Endothelial cell of umbilical vein (primary cell): Measurements from ENCODE around the gene VPS54. TPM values are rescaled to one million over a fixed set of nuclear protein-coding genes. Genes with fewer than 3 reads are reported as not detected.
"Not testable (repeated sequence)": the region's sequence is repeated elsewhere in the genome, so short reads cannot be mapped to it uniquely, and the experiment has no call there.

Experiments used
- BruUV-seq: library from RNA; stranded (reverse); fragments of 400-500 nt; replicated peaks from 2 replicates; lab custom pipeline; 2021; lab: Mats Ljungman, UMichigan
- CTCF ChIA-PET: fragments of 300-600, 350-600 bp; sonication (Branson Sonifier 250); formaldehyde crosslinking; loops from one replicate; lab custom pipeline; 2021; ENCODE audit warnings: antibody characterized with exemption, inconsistent platforms; lab: Charles Lee
- POLR2A ChIA-PET: fragments of 300-600, 350-600 bp; sonication (Branson Sonifier 250); formaldehyde crosslinking; loops from one replicate; lab custom pipeline; 2021; ENCODE audit warnings: antibody characterized with exemption, inconsistent platforms; lab: Charles Lee
- DNase-seq: peaks from one replicate; pipeline ENCODE4 v3.0.0-alpha.2; 2011; ENCODE audit warnings: low read depth, low spot score
- FAIRE-seq: peaks from 2 replicates; lab custom pipeline; 2011; peaks lifted over from hg19 to GRCh38; lab: Jason Lieb, UNC
- H2AFZ ChIP-seq: 2 replicates; pipeline ENCODE4 v1.6.0; 2012; ENCODE audit warnings: low read depth, low read length, control low read depth, inconsistent platforms
- H3K27ac ChIP-seq: 2 replicates; pipeline ENCODE4 v1.5.1; 2011; ENCODE audit warnings: low read depth, mild to moderate bottlenecking, control low read depth, low read length, moderate library complexity; ENCODE audit not compliant: insufficient read depth
- H3K27me3 ChIP-seq, 2 experiments: 2 replicates each; pipeline versions ENCODE4 v1.6.0 to v1.6.1; 2011; ENCODE audit warnings: low read length in 2 of 2, mixed read lengths in 1 of 2; ENCODE audit not compliant: control insufficient read depth in 2 of 2, insufficient read depth in 2 of 2
- H3K36me3 ChIP-seq, 2 experiments: 2 replicates in 1 of 2; 3 replicates in 1 of 2; pipeline ENCODE4 v1.5.1; 2011; ENCODE audit warnings: low read length in 2 of 2, mild to moderate bottlenecking in 1 of 2, moderate library complexity in 1 of 2; ENCODE audit not compliant: control insufficient read depth in 2 of 2, insufficient read depth in 2 of 2; ENCODE audit errors: extremely low read depth in 1 of 2
- H3K4me1 ChIP-seq: 3 replicates; pipeline ENCODE4 v1.5.1; 2011; ENCODE audit warnings: mild to moderate bottlenecking, low read length; ENCODE audit not compliant: control insufficient read depth, insufficient read depth; ENCODE audit errors: extremely low read depth
- H3K4me2 ChIP-seq: 2 replicates; pipeline ENCODE4 v1.6.1; 2011; ENCODE audit warnings: low read length, control low read depth, mixed read lengths; ENCODE audit not compliant: insufficient read depth
- H3K4me3 ChIP-seq, 3 experiments: fragments of 200-600 bp in 1 of 3; sonication (generic), shearing (Covaris generic) in 1 of 3; replicated peaks in 1 of 3; 2 replicates each; pipeline ENCODE4 v1.5.1; 2011 to 2016; ENCODE audit warnings: control low read depth in 3 of 3, low read length in 3 of 3, mild to moderate bottlenecking in 2 of 3, inconsistent platforms in 1 of 3, low read depth in 1 of 3, moderate library complexity in 1 of 3; ENCODE audit not compliant: insufficient read depth in 1 of 3
- H3K79me2 ChIP-seq: 2 replicates; pipeline ENCODE4 v1.6.0; 2012; ENCODE audit warnings: low read length, inconsistent platforms; ENCODE audit not compliant: control insufficient read depth, insufficient read depth
- H3K9ac ChIP-seq: replicated peaks from 2 replicates; pipeline ENCODE3; 2011; ENCODE audit warnings: low read length, control low read depth; ENCODE audit not compliant: insufficient read depth; ENCODE audit errors: extremely low read depth
- H3K9me1 ChIP-seq: replicated peaks from 3 replicates; pipeline ENCODE4 v1.6.0; 2011; ENCODE audit warnings: mild to moderate bottlenecking, low read length; ENCODE audit not compliant: control insufficient read depth, insufficient read depth; ENCODE audit errors: extremely low read depth
- H3K9me3 ChIP-seq: replicated peaks from 2 replicates; pipeline ENCODE4 v1.5.1; 2012; ENCODE audit warnings: low read length, inconsistent platforms; ENCODE audit not compliant: control insufficient read depth, insufficient read depth
- H4K20me1 ChIP-seq: replicated peaks from 2 replicates; pipeline ENCODE3; 2011; ENCODE audit warnings: mild to moderate bottlenecking, low read length; ENCODE audit not compliant: control insufficient read depth, insufficient read depth; ENCODE audit errors: extremely low read depth
- EZH2 ChIP-seq: IDR thresholded peaks from 2 replicates; pipeline ENCODE4 v1.6.1; 2012; ENCODE audit warnings: borderline replicate concordance, low read depth, mild to moderate bottlenecking, moderate library complexity, low read length, inconsistent platforms; ENCODE audit not compliant: severe bottlenecking
- FOS ChIP-seq: IDR thresholded peaks from 2 replicates; pipeline ENCODE4 v1.6.1; 2011; ENCODE audit warnings: mild to moderate bottlenecking, low read length, moderate library complexity, borderline replicate concordance; ENCODE audit not compliant: insufficient read depth
- GATA2 ChIP-seq: IDR thresholded peaks from 2 replicates; pipeline ENCODE4 v1.7.0; 2011; ENCODE audit warnings: low read depth, mild to moderate bottlenecking, moderate library complexity, mixed read lengths, low read length; ENCODE audit not compliant: insufficient read length, insufficient read depth
- JUN ChIP-seq: IDR thresholded peaks from 2 replicates; pipeline ENCODE4 v1.6.1; 2011; ENCODE audit warnings: borderline replicate concordance, low read depth; ENCODE audit not compliant: insufficient read length, insufficient read depth
- MYC ChIP-seq: IDR thresholded peaks from one replicate; pipeline ENCODE4 v1.6.1; 2011; ENCODE audit warnings: mild to moderate bottlenecking, low read depth, low read length
- POLR2A ChIP-seq: IDR thresholded peaks from 2 replicates; pipeline ENCODE4 v1.6.1; 2012; ENCODE audit warnings: low read depth, mild to moderate bottlenecking, control low read depth, low read length
- POLR2AphosphoS5 ChIP-seq: IDR thresholded peaks from 2 replicates; pipeline ENCODE4 v1.6.1; 2012; ENCODE audit warnings: low read depth, mild to moderate bottlenecking, control low read depth, low read length, moderate library complexity; ENCODE audit not compliant: insufficient read depth
- dilution Hi-C: fragments of 300-500 bp; cut with MboI; formaldehyde crosslinking; loops from one replicate; pipeline ENCODE4 v1.15.0; 2019; ENCODE audit warnings: low sequenced_read_pairs; ENCODE audit not compliant: extremely low pct_ligation_motif_present
- intact Hi-C: fragments of 100-400 bp; cut with micrococcal nuclease; formaldehyde crosslinking; loops from one replicate; pipeline ENCODE4 v1.10.0; 2022
- polyA plus RNA-seq, 4 experiments: library from polyadenylated mRNA; depleted of rRNA in 3 of 4; stranded (reverse) in 3 of 4; unstranded in 1 of 4; fragments of >200 nt; gene quantifications; 2 replicates each; pipeline versions ENCODE4 v1.2.1 to v1.2.3, GENCODE V29; 2011 to 2012; ENCODE audit warnings: missing spikeins in 1 of 4
- total RNA-seq: library from RNA; stranded (reverse); gene quantifications from 2 replicates; pipeline ENCODE4 v1.2.3, GENCODE V29; 2021
- TF ChIP-seq, protein P1 (sequence below), 2 donors: IDR thresholded peaks; 1 replicate in 1 of 2; 2 replicates in 1 of 2; pipeline ENCODE4 v1.5.1; 2011; ENCODE audit warnings: low read length in 2 of 2, mild to moderate bottlenecking in 2 of 2, moderate library complexity in 2 of 2, control low read depth in 1 of 2, inconsistent platforms in 1 of 2, low read depth in 1 of 2; ENCODE audit not compliant: insufficient read depth in 1 of 2; ENCODE audit errors: extremely low read depth in 1 of 2
- TF ChIP-seq, protein P2 (sequence below): IDR thresholded peaks from 2 replicates; pipeline ENCODE4 v1.6.1; 2011; ENCODE audit not compliant: insufficient read depth, insufficient read length

VPS54 gene
- total and polyA plus RNA-seq, 2 donors (not counting 3 experiments of a cell fraction or from before 2014, with no cell fraction given): 6.3 to 17.7 TPM

DNA sequence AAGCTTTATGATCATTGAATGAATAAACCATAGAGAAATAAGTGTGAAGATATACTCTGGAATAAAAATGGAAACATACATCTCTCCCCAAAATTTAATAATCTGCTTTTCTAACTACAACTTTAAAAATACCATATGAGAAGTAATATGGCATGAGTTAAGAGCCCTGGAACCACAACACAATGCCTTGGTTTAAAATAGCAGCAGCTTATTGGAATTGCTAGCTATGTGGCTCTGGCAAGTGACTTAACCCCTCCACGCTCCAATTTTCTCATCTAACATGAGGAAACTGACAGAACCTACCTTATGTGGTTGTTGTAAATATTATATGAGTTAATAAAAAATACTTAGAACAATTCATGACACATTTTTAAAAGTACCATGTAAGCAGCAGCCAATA, 76.4 kb downstream of the VPS54 start:
- no peak for DNase-seq
- no peak overlapping the region for H3K9ac ChIP-seq
- no peaks in the 10 kb centered on the region for H4K20me1 ChIP-seq
- BruUV-seq: no TSS peak
- no peak overlapping the region for H2AFZ ChIP-seq
- no peaks in the 10 kb centered on the region for H3K27me3 ChIP-seq
- H3K79me2 ChIP-seq: no peaks in the 10 kb centered on the region
- H3K9me3 ChIP-seq: no peaks in the 10 kb centered on the region
- no peaks in the 10 kb centered on the region for H3K9me1 ChIP-seq
- no peaks in the 10 kb centered on the region for H3K4me1 ChIP-seq
- dilution Hi-C loops: no loop called here
- H3K36me3 ChIP-seq: peaks cover 0 to 2% of the 10 kb centered on the region in 2 experiments
- no peak overlapping the region for H3K4me3 ChIP-seq
- TF ChIP-seq POLR2AphosphoS5 (no peak), EZH2 (no peak), JUN (no peak), FOS (no peak), POLR2A (no peak), MYC (no peak), GATA2 (no peak)
- TF ChIP-seq, protein P1, sequence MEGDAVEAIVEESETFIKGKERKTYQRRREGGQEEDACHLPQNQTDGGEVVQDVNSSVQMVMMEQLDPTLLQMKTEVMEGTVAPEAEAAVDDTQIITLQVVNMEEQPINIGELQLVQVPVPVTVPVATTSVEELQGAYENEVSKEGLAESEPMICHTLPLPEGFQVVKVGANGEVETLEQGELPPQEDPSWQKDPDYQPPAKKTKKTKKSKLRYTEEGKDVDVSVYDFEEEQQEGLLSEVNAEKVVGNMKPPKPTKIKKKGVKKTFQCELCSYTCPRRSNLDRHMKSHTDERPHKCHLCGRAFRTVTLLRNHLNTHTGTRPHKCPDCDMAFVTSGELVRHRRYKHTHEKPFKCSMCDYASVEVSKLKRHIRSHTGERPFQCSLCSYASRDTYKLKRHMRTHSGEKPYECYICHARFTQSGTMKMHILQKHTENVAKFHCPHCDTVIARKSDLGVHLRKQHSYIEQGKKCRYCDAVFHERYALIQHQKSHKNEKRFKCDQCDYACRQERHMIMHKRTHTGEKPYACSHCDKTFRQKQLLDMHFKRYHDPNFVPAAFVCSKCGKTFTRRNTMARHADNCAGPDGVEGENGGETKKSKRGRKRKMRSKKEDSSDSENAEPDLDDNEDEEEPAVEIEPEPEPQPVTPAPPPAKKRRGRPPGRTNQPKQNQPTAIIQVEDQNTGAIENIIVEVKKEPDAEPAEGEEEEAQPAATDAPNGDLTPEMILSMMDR (IDR thresholded peaks at IDR 0.05; ENCODE audit: extremely low read depth in 1 of 2, insufficient read depth in 1 of 2, low read depth in 1 of 2, low read length in 2 of 2): no peak
- TF ChIP-seq, protein P2, sequence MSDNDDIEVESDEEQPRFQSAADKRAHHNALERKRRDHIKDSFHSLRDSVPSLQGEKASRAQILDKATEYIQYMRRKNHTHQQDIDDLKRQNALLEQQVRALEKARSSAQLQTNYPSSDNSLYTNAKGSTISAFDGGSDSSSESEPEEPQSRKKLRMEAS: no peak
- ChIA-PET POLR2A (no interaction called here), CTCF (interaction anchor here (1.0 to 2.0 kb wide), 4 partner anchors 8 to 17 kb away, joined by 3 to 9 read pairs (median 4); no protein-coding TSS in a partner anchor)
- intact Hi-C loops: no loop called here
- H3K27ac ChIP-seq: no peak overlapping the region
- no peak for FAIRE-seq
- no peak overlapping the region for H3K4me2 ChIP-seq

DNA sequence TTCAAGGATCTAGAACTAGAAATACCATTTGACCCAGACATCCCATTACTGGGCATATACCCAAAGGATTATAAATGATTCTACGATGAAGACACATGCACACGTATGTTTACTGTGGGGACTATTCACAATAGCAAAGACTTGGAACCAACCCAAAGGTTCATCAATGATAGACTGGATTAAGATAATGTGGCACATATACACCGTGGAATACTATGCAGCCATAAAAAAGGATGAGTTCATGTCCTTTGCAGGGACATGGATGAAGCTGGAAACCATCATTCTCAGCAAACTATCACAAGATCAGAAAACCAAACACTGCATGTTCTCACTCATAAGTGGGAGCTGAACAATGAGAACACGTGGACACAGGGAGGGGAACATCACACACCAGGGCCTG, 87.1 kb downstream of the VPS54 start:
- POLR2A ChIA-PET, H3K9ac ChIP-seq, H3K4me3 ChIP-seq, BruUV-seq, H3K79me2 ChIP-seq, dilution Hi-C loops, H3K9me1 ChIP-seq, DNase-seq, H3K27ac ChIP-seq, H3K9me3 ChIP-seq, H4K20me1 ChIP-seq, intact Hi-C loops, FAIRE-seq, H3K4me1 ChIP-seq, H2AFZ ChIP-seq, H3K4me2 ChIP-seq, H3K36me3 ChIP-seq, CTCF ChIA-PET, H3K27me3 ChIP-seq: not testable (repeated sequence)
